H1 (cell line): ENCODE data around the gene CCDC30. TPM values are rescaled to one million over a fixed set of nuclear protein-coding genes. Genes with fewer than 3 reads are reported as not detected.

Source experiments
- CTCF ChIA-PET: fragments of 300-600 bp; sonication (Branson Sonifier 250); formaldehyde crosslinking; loops from one replicate; lab custom pipeline; 2021; ENCODE audit not compliant: partially characterized antibody; lab: Charles Lee
- POLR2A ChIA-PET: fragments of 300-600 bp; sonication (Branson Sonifier 250); formaldehyde crosslinking; loops from one replicate; lab custom pipeline; 2021; ENCODE audit warnings: inconsistent platforms; ENCODE audit not compliant: partially characterized antibody; lab: Charles Lee
- DNase-seq, 2 experiments: peaks; one replicate each; pipeline versions ENCODE4 v3.0.0 to v3.0.0-alpha.2; 2010 to 2022; ENCODE audit warnings: low spot score in 2 of 2, low read depth in 1 of 2, mixed read lengths in 1 of 2
- FAIRE-seq: peaks from 2 replicates; lab custom pipeline; 2011; peaks lifted over from hg19 to GRCh38; lab: Jason Lieb, UNC
- H2AFZ ChIP-seq: 2 replicates; pipeline ENCODE4 v1.8.1; 2012; ENCODE audit warnings: low read length, inconsistent platforms
- H2AK5ac ChIP-seq: 2 replicates; pipeline ENCODE4 v1.6.1; 2013; ENCODE audit warnings: low read depth, low read length
- H2BK120ac ChIP-seq: replicated peaks from 2 replicates; pipeline ENCODE3; 2013; ENCODE audit warnings: low read depth, low read length, inconsistent platforms
- H2BK12ac ChIP-seq: 2 replicates; pipeline ENCODE4 v1.6.1; 2013; ENCODE audit warnings: low read depth, low read length
- H2BK15ac ChIP-seq: 2 replicates; pipeline ENCODE4 v1.6.1; 2013; ENCODE audit warnings: low read length
- H2BK20ac ChIP-seq: 2 replicates; pipeline ENCODE4 v1.6.1; 2013; ENCODE audit warnings: low read length
- H2BK5ac ChIP-seq: 2 replicates; pipeline ENCODE4 v1.6.1; 2013; ENCODE audit warnings: low read depth, low read length
- H3K14ac ChIP-seq: 2 replicates; pipeline ENCODE4 v1.6.1; 2013; ENCODE audit warnings: inconsistent platforms; ENCODE audit not compliant: insufficient read length
- H3K18ac ChIP-seq: 2 replicates; pipeline ENCODE4 v1.6.1; 2013; ENCODE audit warnings: low read length; ENCODE audit errors: extremely low read depth
- H3K23ac ChIP-seq: 2 replicates; pipeline ENCODE4 v1.6.1; 2013; ENCODE audit warnings: inconsistent platforms; ENCODE audit not compliant: insufficient read length
- H3K23me2 ChIP-seq: 2 replicates; pipeline ENCODE4 v1.6.1; 2013; ENCODE audit warnings: low read depth, low read length
- H3K27ac ChIP-seq: 2 replicates; pipeline ENCODE4 v1.6.1; 2011; ENCODE audit warnings: low read depth, low read length, inconsistent platforms
- H3K27me3 ChIP-seq, 4 experiments: replicated peaks in 1 of 4; 1 replicate in 1 of 4; 2 replicates in 3 of 4; pipeline versions ENCODE4 v1.6.1 to v1.8.1; 2011 to 2013; ENCODE audit warnings: low read length in 3 of 4, mild to moderate bottlenecking in 3 of 4, inconsistent platforms in 2 of 4, mixed read lengths in 2 of 4, moderate library complexity in 1 of 4; ENCODE audit not compliant: control insufficient read depth in 3 of 4, insufficient read depth in 3 of 4; ENCODE audit errors: extremely low read depth in 1 of 4
- H3K36me3 ChIP-seq, 4 experiments: 2 replicates each; pipeline versions ENCODE4 v1.6.1 to v1.8.1; 2011 to 2013; ENCODE audit warnings: mild to moderate bottlenecking in 4 of 4, low read length in 3 of 4, moderate library complexity in 2 of 4, control low read depth in 1 of 4, inconsistent platforms in 1 of 4; ENCODE audit not compliant: insufficient read depth in 4 of 4, control insufficient read depth in 2 of 4
- H3K4ac ChIP-seq: replicated peaks from 2 replicates; pipeline ENCODE3; 2013; ENCODE audit warnings: low read length, low read depth, mixed read lengths, inconsistent platforms; ENCODE audit not compliant: insufficient read length
- H3K4me1 ChIP-seq, 4 experiments: replicated peaks in 1 of 4; 1 replicate in 1 of 4; 2 replicates in 3 of 4; pipeline versions ENCODE4 v1.6.1 to v1.8.1; 2011 to 2013; ENCODE audit warnings: low read length in 3 of 4, inconsistent platforms in 2 of 4, mixed read lengths in 1 of 4; ENCODE audit not compliant: insufficient read depth in 4 of 4, control insufficient read depth in 3 of 4
- H3K4me2 ChIP-seq, 2 experiments: 2 replicates each; pipeline versions ENCODE4 v1.6.1 to v1.8.1; 2011 to 2013; ENCODE audit warnings: low read depth in 2 of 2, low read length in 2 of 2, control low read depth in 1 of 2, inconsistent platforms in 1 of 2, mild to moderate bottlenecking in 1 of 2; ENCODE audit not compliant: insufficient read depth in 1 of 2
- H3K4me3 ChIP-seq, 4 experiments: fragments of 200-600, 300-600 bp in 1 of 4; sonication (generic), shearing (Covaris generic), sonication (Bioruptor Twin) in 1 of 4; 2 replicates each; pipeline versions ENCODE4 v1.5.1 to v1.8.1; 2011 to 2016; ENCODE audit warnings: low read length in 4 of 4, low read depth in 3 of 4, control low read depth in 2 of 4, inconsistent platforms in 2 of 4, mild to moderate bottlenecking in 2 of 4, mixed read lengths in 1 of 4, moderate library complexity in 1 of 4; ENCODE audit not compliant: insufficient read depth in 2 of 4; ENCODE audit errors: extremely low read depth in 1 of 4
- H3K56ac ChIP-seq: replicated peaks from 2 replicates; pipeline ENCODE3; 2013; ENCODE audit warnings: low read depth, mild to moderate bottlenecking, mixed read lengths, low read length, inconsistent platforms; ENCODE audit not compliant: insufficient read length
- H3K79me1 ChIP-seq: 2 replicates; pipeline ENCODE4 v1.6.1; 2013; ENCODE audit warnings: low read depth, low read length, control low read depth
- H3K79me2 ChIP-seq, 2 experiments: 2 replicates each; pipeline versions ENCODE4 v1.6.1 to v1.8.1; 2012 to 2013; ENCODE audit warnings: low read length in 2 of 2, mild to moderate bottlenecking in 2 of 2, inconsistent platforms in 1 of 2; ENCODE audit not compliant: insufficient read depth in 2 of 2, control insufficient read depth in 1 of 2
- H3K9ac ChIP-seq, 4 experiments: replicated peaks in 1 of 4; 1 replicate in 1 of 4; 2 replicates in 3 of 4; pipeline versions ENCODE4 v1.6.1 to v1.8.1; 2011 to 2013; ENCODE audit warnings: low read depth in 3 of 4, low read length in 3 of 4, control low read depth in 2 of 4, mild to moderate bottlenecking in 2 of 4, moderate library complexity in 2 of 4, inconsistent platforms in 1 of 4; ENCODE audit errors: extremely low read depth in 1 of 4
- H3K9me3 ChIP-seq, 2 experiments: 2 replicates each; pipeline versions ENCODE4 v1.6.1 to v1.8.1; 2012 to 2013; ENCODE audit warnings: mild to moderate bottlenecking in 2 of 2, moderate library complexity in 2 of 2, control low read depth in 1 of 2, inconsistent platforms in 1 of 2, low read depth in 1 of 2, low read length in 1 of 2, mixed read lengths in 1 of 2; ENCODE audit not compliant: insufficient read depth in 2 of 2
- H4K20me1 ChIP-seq, 2 experiments: replicated peaks in 1 of 2; 2 replicates each; pipeline versions ENCODE3 to v1.8.1; 2011 to 2013; ENCODE audit warnings: inconsistent platforms in 2 of 2, low read length in 2 of 2, mild to moderate bottlenecking in 1 of 2; ENCODE audit not compliant: insufficient read depth in 2 of 2, control insufficient read depth in 1 of 2
- H4K5ac ChIP-seq: 2 replicates; pipeline ENCODE4 v1.6.1; 2013; ENCODE audit warnings: low read length, low read depth, mixed read lengths, inconsistent platforms; ENCODE audit not compliant: insufficient read length
- H4K8ac ChIP-seq: 2 replicates; pipeline ENCODE4 v1.8.0; 2013; ENCODE audit warnings: mild to moderate bottlenecking, moderate library complexity, low read length, inconsistent platforms; ENCODE audit not compliant: insufficient read depth; ENCODE audit errors: extremely low read depth
- H4K91ac ChIP-seq: replicated peaks from 2 replicates; pipeline ENCODE3; 2013; ENCODE audit warnings: low read length, mixed read lengths, inconsistent platforms; ENCODE audit not compliant: insufficient read length
- BACH1 ChIP-seq: IDR thresholded peaks from 2 replicates; pipeline ENCODE4 v1.6.1; 2012; ENCODE audit warnings: low read length, improper control_type of control experiment
- CHD1 ChIP-seq: IDR thresholded peaks from 2 replicates; pipeline ENCODE4 v1.6.1; 2012; ENCODE audit warnings: low read depth, low read length, improper control_type of control experiment
- CTBP2 ChIP-seq: IDR thresholded peaks from 2 replicates; pipeline ENCODE4 v1.7.0; 2011; ENCODE audit warnings: borderline replicate concordance, mild to moderate bottlenecking, moderate library complexity, mixed read lengths, low read length; ENCODE audit not compliant: insufficient read depth, insufficient read length
- RXRA ChIP-seq: IDR thresholded peaks from 2 replicates; pipeline ENCODE4 v1.6.1; 2011; ENCODE audit warnings: low read depth, mild to moderate bottlenecking, low read length, moderate library complexity; ENCODE audit not compliant: insufficient read depth
- SIN3A ChIP-seq, 2 experiments: IDR thresholded peaks in 1 of 2; conservative IDR thresholded peaks in 1 of 2; 2 replicates each; pipeline ENCODE4 v1.6.1; 2011 to 2012; ENCODE audit warnings: low read length in 2 of 2, improper control_type of control experiment in 1 of 2, low read depth in 1 of 2, mild to moderate bottlenecking in 1 of 2
- SIX5 ChIP-seq: IDR thresholded peaks from 2 replicates; pipeline ENCODE4 v1.6.1; 2011; ENCODE audit warnings: mild to moderate bottlenecking, low read depth, low read length
- SP1 ChIP-seq: IDR thresholded peaks from 2 replicates; pipeline ENCODE4 v1.6.1; 2011; ENCODE audit warnings: low read depth, low read length
- TBP ChIP-seq: IDR thresholded peaks from 2 replicates; pipeline ENCODE4 v1.6.1; 2011; ENCODE audit warnings: low read depth, low read length, improper control_type of control experiment
- WGBS, 2 experiments: shearing (Covaris generic) in 1 of 2; methylation state at CpG; one replicate each; pipeline versions ENCODE4 v1.1.6 to v1.1.7; 2013 to 2015; ENCODE audit warnings: low lambda C conversion rate in 2 of 2, mixed read lengths in 2 of 2, inconsistent platforms in 1 of 2, low coverage in 1 of 2, missing lambda C conversion rate in 1 of 2; ENCODE audit not compliant: insufficient replicate concordance in 2 of 2, insufficient coverage in 1 of 2, insufficient read length in 1 of 2; ENCODE audit errors: extremely low coverage in 1 of 2, missing lambda C conversion rate in 1 of 2; 5-methylcytosine and 5-hydroxymethylcytosine counted together
- polyA plus RNA-seq, 7 experiments: library from polyadenylated mRNA; depleted of rRNA in 3 of 7; stranded (reverse) in 5 of 7; unstranded in 2 of 7; fragments of >200 nt in 5 of 7; fragments of 200-250 nt in 2 of 7; gene quantifications; 1 replicate in 5 of 7; 2 replicates in 1 of 7; 4 replicates in 1 of 7; pipeline versions ENCODE4 v1.2.1 to v1.2.3, GENCODE V29; 2011 to 2013; ENCODE audit warnings: missing spikeins in 2 of 7, mixed read lengths in 2 of 7
- total RNA-seq: library from RNA; stranded (reverse); fragmentation: NEBNext Ultra II Directional; extraction: Animal tissue kit (Norgen Biotek cat#: 25700); gene quantifications from 2 replicates; pipeline ENCODE4 v1.2.1, GENCODE V29; 2021

The CCDC30 gene
- total and polyA plus RNA-seq, 2 of the 8 experiments (the other 6 are each of a cell fraction or from before 2014, with no cell fraction given) = 0.60 to 1.8 TPM

DNA sequence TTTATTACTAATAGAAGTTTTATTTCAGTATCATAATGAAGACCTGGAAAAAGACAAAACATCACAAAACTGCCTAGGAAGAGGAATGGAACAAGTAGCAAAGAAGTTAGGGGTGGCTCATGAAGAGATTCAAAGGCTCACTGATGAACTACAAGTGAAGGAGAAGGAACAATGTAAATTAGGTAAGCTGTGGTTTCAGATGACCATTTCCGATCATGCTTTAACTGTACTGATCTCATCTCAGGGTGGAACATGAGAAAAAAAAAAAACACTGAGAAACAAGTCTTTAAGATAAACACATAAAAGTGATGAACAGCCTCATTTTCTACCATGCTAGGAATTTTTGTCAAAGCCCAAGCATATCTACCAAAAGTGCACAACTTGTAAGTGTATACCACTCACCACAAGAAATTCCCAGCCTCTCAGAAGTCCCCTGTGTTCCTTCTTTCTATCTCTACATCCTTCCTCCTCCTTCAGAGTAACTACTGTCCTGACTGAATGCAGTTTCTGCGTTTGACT is 19.6 kb downstream of the CCDC30 start:
- no peaks in the 10 kb centered on the region for H3K36me3 ChIP-seq
- H4K91ac ChIP-seq = no peak overlapping the region
- H3K18ac ChIP-seq = no peak overlapping the region
- no peak overlapping the region for H4K5ac ChIP-seq
- FAIRE-seq = peak; percentile 32
- no peaks in the 10 kb centered on the region for H3K79me2 ChIP-seq
- no peaks in the 10 kb centered on the region for H3K4me1 ChIP-seq
- no peak overlapping the region for H2AK5ac ChIP-seq
- H3K9me3 ChIP-seq = no peaks in the 10 kb centered on the region
- H3K4me2 ChIP-seq = no peak overlapping the region
- CTCF ChIA-PET = no interaction called here
- no peak overlapping the region for H3K4me3 ChIP-seq
- no peak overlapping the region for H2BK120ac ChIP-seq
- DNase-seq = no peak
- POLR2A ChIA-PET = no interaction called here
- H4K8ac ChIP-seq = no peak overlapping the region
- no peaks in the 10 kb centered on the region for H4K20me1 ChIP-seq
- no peak overlapping the region for H3K23ac ChIP-seq
- no peak overlapping the region for H3K56ac ChIP-seq
- no peak overlapping the region for H3K4ac ChIP-seq
- no peak for TF ChIP-seq CHD1
- no peak for TF ChIP-seq RXRA
- TF ChIP-seq CTBP2 = no peak
- no peak for TF ChIP-seq SIN3A (conservative IDR thresholded peaks at IDR 0.05 in 1 of 2, IDR thresholded peaks at IDR 0.05 in 1 of 2; ENCODE audit: low read depth in 1 of 2, low read length in 2 of 2)
- no peak for TF ChIP-seq BACH1
- TF ChIP-seq SP1 = no peak
- no peak for TF ChIP-seq SIX5
- no peak for TF ChIP-seq TBP
- H3K23me2 ChIP-seq = no peaks in the 10 kb centered on the region
- no peak overlapping the region for H2AFZ ChIP-seq
- H3K27ac ChIP-seq = no peak overlapping the region
- H3K79me1 ChIP-seq = no peaks in the 10 kb centered on the region
- no peak overlapping the region for H2BK5ac ChIP-seq
- no peak overlapping the region for H3K9ac ChIP-seq
- no peak overlapping the region for H2BK12ac ChIP-seq
- H2BK20ac ChIP-seq = no peak overlapping the region
- no peak overlapping the region for H2BK15ac ChIP-seq
- H3K27me3 ChIP-seq = no peaks in the 10 kb centered on the region
- no peak overlapping the region for H3K14ac ChIP-seq
- 62% methylated on average over 2 of the region's 2 CpGs; no CpG with 5 or more reads in 1 of the 2 experiments for WGBS, 2 experiments
